H1 (cell line): ENCODE data around the gene ZBTB1. TPM values are rescaled to one million over a fixed set of nuclear protein-coding genes. Genes with fewer than 3 reads are reported as not detected.

Experiments used
- CTCF ChIA-PET: fragments of 300-600 bp; sonication (Branson Sonifier 250); formaldehyde crosslinking; loops from one replicate; lab custom pipeline; 2021; ENCODE audit not compliant: partially characterized antibody; lab: Charles Lee
- POLR2A ChIA-PET: fragments of 300-600 bp; sonication (Branson Sonifier 250); formaldehyde crosslinking; loops from one replicate; lab custom pipeline; 2021; ENCODE audit warnings: inconsistent platforms; ENCODE audit not compliant: partially characterized antibody; lab: Charles Lee
- DNase-seq, 2 experiments: peaks; one replicate each; pipeline versions ENCODE4 v3.0.0 to v3.0.0-alpha.2; 2010 to 2022; ENCODE audit warnings: low spot score in 2 of 2, low read depth in 1 of 2, mixed read lengths in 1 of 2
- FAIRE-seq: peaks from 2 replicates; lab custom pipeline; 2011; peaks lifted over from hg19 to GRCh38; lab: Jason Lieb, UNC
- H2AFZ ChIP-seq: 2 replicates; pipeline ENCODE4 v1.8.1; 2012; ENCODE audit warnings: low read length, inconsistent platforms
- H2AK5ac ChIP-seq: 2 replicates; pipeline ENCODE4 v1.6.1; 2013; ENCODE audit warnings: low read depth, low read length
- H2BK120ac ChIP-seq: replicated peaks from 2 replicates; pipeline ENCODE3; 2013; ENCODE audit warnings: low read depth, low read length, inconsistent platforms
- H2BK12ac ChIP-seq: 2 replicates; pipeline ENCODE4 v1.6.1; 2013; ENCODE audit warnings: low read depth, low read length
- H2BK15ac ChIP-seq: 2 replicates; pipeline ENCODE4 v1.6.1; 2013; ENCODE audit warnings: low read length
- H2BK20ac ChIP-seq: 2 replicates; pipeline ENCODE4 v1.6.1; 2013; ENCODE audit warnings: low read length
- H2BK5ac ChIP-seq: 2 replicates; pipeline ENCODE4 v1.6.1; 2013; ENCODE audit warnings: low read depth, low read length
- H3K14ac ChIP-seq: 2 replicates; pipeline ENCODE4 v1.6.1; 2013; ENCODE audit warnings: inconsistent platforms; ENCODE audit not compliant: insufficient read length
- H3K18ac ChIP-seq: 2 replicates; pipeline ENCODE4 v1.6.1; 2013; ENCODE audit warnings: low read length; ENCODE audit errors: extremely low read depth
- H3K23ac ChIP-seq: 2 replicates; pipeline ENCODE4 v1.6.1; 2013; ENCODE audit warnings: inconsistent platforms; ENCODE audit not compliant: insufficient read length
- H3K23me2 ChIP-seq: 2 replicates; pipeline ENCODE4 v1.6.1; 2013; ENCODE audit warnings: low read depth, low read length
- H3K27ac ChIP-seq: 2 replicates; pipeline ENCODE4 v1.6.1; 2011; ENCODE audit warnings: low read depth, low read length, inconsistent platforms
- H3K27me3 ChIP-seq, 4 experiments: replicated peaks in 1 of 4; 1 replicate in 1 of 4; 2 replicates in 3 of 4; pipeline versions ENCODE4 v1.6.1 to v1.8.1; 2011 to 2013; ENCODE audit warnings: low read length in 3 of 4, mild to moderate bottlenecking in 3 of 4, inconsistent platforms in 2 of 4, mixed read lengths in 2 of 4, moderate library complexity in 1 of 4; ENCODE audit not compliant: control insufficient read depth in 3 of 4, insufficient read depth in 3 of 4; ENCODE audit errors: extremely low read depth in 1 of 4
- H3K36me3 ChIP-seq, 4 experiments: 2 replicates each; pipeline versions ENCODE4 v1.6.1 to v1.8.1; 2011 to 2013; ENCODE audit warnings: mild to moderate bottlenecking in 4 of 4, low read length in 3 of 4, moderate library complexity in 2 of 4, control low read depth in 1 of 4, inconsistent platforms in 1 of 4; ENCODE audit not compliant: insufficient read depth in 4 of 4, control insufficient read depth in 2 of 4
- H3K4ac ChIP-seq: replicated peaks from 2 replicates; pipeline ENCODE3; 2013; ENCODE audit warnings: low read length, low read depth, mixed read lengths, inconsistent platforms; ENCODE audit not compliant: insufficient read length
- H3K4me1 ChIP-seq, 4 experiments: replicated peaks in 1 of 4; 1 replicate in 1 of 4; 2 replicates in 3 of 4; pipeline versions ENCODE4 v1.6.1 to v1.8.1; 2011 to 2013; ENCODE audit warnings: low read length in 3 of 4, inconsistent platforms in 2 of 4, mixed read lengths in 1 of 4; ENCODE audit not compliant: insufficient read depth in 4 of 4, control insufficient read depth in 3 of 4
- H3K4me2 ChIP-seq, 2 experiments: 2 replicates each; pipeline versions ENCODE4 v1.6.1 to v1.8.1; 2011 to 2013; ENCODE audit warnings: low read depth in 2 of 2, low read length in 2 of 2, control low read depth in 1 of 2, inconsistent platforms in 1 of 2, mild to moderate bottlenecking in 1 of 2; ENCODE audit not compliant: insufficient read depth in 1 of 2
- H3K4me3 ChIP-seq, 4 experiments: fragments of 200-600, 300-600 bp in 1 of 4; sonication (generic), shearing (Covaris generic), sonication (Bioruptor Twin) in 1 of 4; 2 replicates each; pipeline versions ENCODE4 v1.5.1 to v1.8.1; 2011 to 2016; ENCODE audit warnings: low read length in 4 of 4, low read depth in 3 of 4, control low read depth in 2 of 4, inconsistent platforms in 2 of 4, mild to moderate bottlenecking in 2 of 4, mixed read lengths in 1 of 4, moderate library complexity in 1 of 4; ENCODE audit not compliant: insufficient read depth in 2 of 4; ENCODE audit errors: extremely low read depth in 1 of 4
- H3K56ac ChIP-seq: replicated peaks from 2 replicates; pipeline ENCODE3; 2013; ENCODE audit warnings: low read depth, mild to moderate bottlenecking, mixed read lengths, low read length, inconsistent platforms; ENCODE audit not compliant: insufficient read length
- H3K79me1 ChIP-seq: 2 replicates; pipeline ENCODE4 v1.6.1; 2013; ENCODE audit warnings: low read depth, low read length, control low read depth
- H3K79me2 ChIP-seq, 2 experiments: 2 replicates each; pipeline versions ENCODE4 v1.6.1 to v1.8.1; 2012 to 2013; ENCODE audit warnings: low read length in 2 of 2, mild to moderate bottlenecking in 2 of 2, inconsistent platforms in 1 of 2; ENCODE audit not compliant: insufficient read depth in 2 of 2, control insufficient read depth in 1 of 2
- H3K9ac ChIP-seq, 4 experiments: replicated peaks in 1 of 4; 1 replicate in 1 of 4; 2 replicates in 3 of 4; pipeline versions ENCODE4 v1.6.1 to v1.8.1; 2011 to 2013; ENCODE audit warnings: low read depth in 3 of 4, low read length in 3 of 4, control low read depth in 2 of 4, mild to moderate bottlenecking in 2 of 4, moderate library complexity in 2 of 4, inconsistent platforms in 1 of 4; ENCODE audit errors: extremely low read depth in 1 of 4
- H3K9me3 ChIP-seq, 2 experiments: 2 replicates each; pipeline versions ENCODE4 v1.6.1 to v1.8.1; 2012 to 2013; ENCODE audit warnings: mild to moderate bottlenecking in 2 of 2, moderate library complexity in 2 of 2, control low read depth in 1 of 2, inconsistent platforms in 1 of 2, low read depth in 1 of 2, low read length in 1 of 2, mixed read lengths in 1 of 2; ENCODE audit not compliant: insufficient read depth in 2 of 2
- H4K20me1 ChIP-seq, 2 experiments: replicated peaks in 1 of 2; 2 replicates each; pipeline versions ENCODE3 to v1.8.1; 2011 to 2013; ENCODE audit warnings: inconsistent platforms in 2 of 2, low read length in 2 of 2, mild to moderate bottlenecking in 1 of 2; ENCODE audit not compliant: insufficient read depth in 2 of 2, control insufficient read depth in 1 of 2
- H4K5ac ChIP-seq: 2 replicates; pipeline ENCODE4 v1.6.1; 2013; ENCODE audit warnings: low read length, low read depth, mixed read lengths, inconsistent platforms; ENCODE audit not compliant: insufficient read length
- H4K8ac ChIP-seq: 2 replicates; pipeline ENCODE4 v1.8.0; 2013; ENCODE audit warnings: mild to moderate bottlenecking, moderate library complexity, low read length, inconsistent platforms; ENCODE audit not compliant: insufficient read depth; ENCODE audit errors: extremely low read depth
- H4K91ac ChIP-seq: replicated peaks from 2 replicates; pipeline ENCODE3; 2013; ENCODE audit warnings: low read length, mixed read lengths, inconsistent platforms; ENCODE audit not compliant: insufficient read length
- ASH2L ChIP-seq: fragments of 200-600, 300-600 bp; sonication (generic); IDR thresholded peaks from one replicate; pipeline ENCODE4 v1.7.1; 2017; ENCODE audit warnings: low read length
- EP300 ChIP-seq, 2 experiments: IDR thresholded peaks; 1 replicate in 1 of 2; 2 replicates in 1 of 2; pipeline ENCODE4 v1.6.1; 2011 to 2012; ENCODE audit warnings: low read depth in 2 of 2, low read length in 2 of 2, mild to moderate bottlenecking in 2 of 2, borderline replicate concordance in 1 of 2, inconsistent platforms in 1 of 2, moderate library complexity in 1 of 2
- JUN ChIP-seq: IDR thresholded peaks from 2 replicates; pipeline ENCODE4 v1.6.1; 2011; ENCODE audit warnings: low read depth, mild to moderate bottlenecking, improper control_type of control experiment, low read length
- POLR2A ChIP-seq, 2 experiments: IDR thresholded peaks; 1 replicate in 1 of 2; 2 replicates in 1 of 2; pipeline ENCODE4 v1.6.1; 2011; ENCODE audit warnings: low read depth in 2 of 2, low read length in 2 of 2, mild to moderate bottlenecking in 2 of 2; ENCODE audit errors: control extremely low read depth in 1 of 2
- SP4 ChIP-seq: IDR thresholded peaks from 2 replicates; pipeline ENCODE4 v1.6.1; 2012; ENCODE audit warnings: low read length, inconsistent platforms
- WGBS, 2 experiments: shearing (Covaris generic) in 1 of 2; methylation state at CpG; one replicate each; pipeline versions ENCODE4 v1.1.6 to v1.1.7; 2013 to 2015; ENCODE audit warnings: low lambda C conversion rate in 2 of 2, mixed read lengths in 2 of 2, inconsistent platforms in 1 of 2, low coverage in 1 of 2, missing lambda C conversion rate in 1 of 2; ENCODE audit not compliant: insufficient replicate concordance in 2 of 2, insufficient coverage in 1 of 2, insufficient read length in 1 of 2; ENCODE audit errors: extremely low coverage in 1 of 2, missing lambda C conversion rate in 1 of 2; 5-methylcytosine and 5-hydroxymethylcytosine counted together
- polyA plus RNA-seq, 7 experiments: library from polyadenylated mRNA; depleted of rRNA in 3 of 7; stranded (reverse) in 5 of 7; unstranded in 2 of 7; fragments of >200 nt in 5 of 7; fragments of 200-250 nt in 2 of 7; gene quantifications; 1 replicate in 5 of 7; 2 replicates in 1 of 7; 4 replicates in 1 of 7; pipeline versions ENCODE4 v1.2.1 to v1.2.3, GENCODE V29; 2011 to 2013; ENCODE audit warnings: missing spikeins in 2 of 7, mixed read lengths in 2 of 7
- total RNA-seq: library from RNA; stranded (reverse); fragmentation: NEBNext Ultra II Directional; extraction: Animal tissue kit (Norgen Biotek cat#: 25700); gene quantifications from 2 replicates; pipeline ENCODE4 v1.2.1, GENCODE V29; 2021

The ZBTB1 gene
- total and polyA plus RNA-seq, 2 of the 8 experiments (the other 6 are each of a cell fraction or from before 2014, with no cell fraction given): 13.6 to 27.5 TPM

GRCh38 chr14:64463195-64463594, 41.4 kb upstream of the ZBTB1 start:
- Histone ChIP-seq H3K27ac (no peak overlapping the region), H3K18ac (no peak overlapping the region), H4K20me1 (peaks cover 2 to 3% of the 10 kb centered on the region in 2 experiments), H3K56ac (no peak overlapping the region), H3K79me2 (no peaks in the 10 kb centered on the region), H2BK5ac (no peak overlapping the region), H2AFZ (no peak overlapping the region), H2BK120ac (no peak overlapping the region), H3K36me3 (peaks cover 2 to 19% (median 15%) of the 10 kb centered on the region in 4 experiments; a peak in 6 of 8 replicates), H4K91ac (no peak overlapping the region), H3K9ac (no peak overlapping the region), H2BK15ac (no peak overlapping the region), H3K4ac (no peak overlapping the region), H3K4me3 (no peak overlapping the region), H3K23me2 (peaks cover 13% of the 10 kb centered on the region), H3K79me1 (no peaks in the 10 kb centered on the region), H3K4me2 (no peak overlapping the region), H2BK20ac (no peak overlapping the region), H3K4me1 (peaks cover 0 to 6% (median 4%) of the 10 kb centered on the region in 4 experiments; a peak in 4 of 7 replicates), H2BK12ac (no peak overlapping the region)
- FAIRE-seq (no peak), DNase-seq (no peak)
- CTCF ChIA-PET: interaction anchor here (0.7 to 1.7 kb wide), 10 partner anchors 21 to 88 kb away, joined by 3 to 7 read pairs (median 3); no protein-coding TSS in a partner anchor
- TF ChIP-seq POLR2A (IDR thresholded peaks at IDR 0.05; ENCODE audit: control extremely low read depth in 1 of 2, low read depth in 2 of 2, low read length in 2 of 2) (no peak), EP300 (IDR thresholded peaks at IDR 0.05; ENCODE audit: borderline replicate concordance in 1 of 2, low read depth in 2 of 2, low read length in 2 of 2) (no peak), JUN (no peak), SP4 (no peak), ASH2L (no peak)
- TF ChIP-seq, all 59 proteins: peak for 0
- H4K8ac ChIP-seq: no peak overlapping the region
- 88% methylated on average over 2 of the region's 2 CpGs; no CpG with 5 or more reads in 1 of the 2 experiments for WGBS, 2 experiments
- no peaks in the 10 kb centered on the region for H3K27me3 ChIP-seq
- POLR2A ChIA-PET: interaction anchor here (0.6 to 6.1 kb wide), 7 partner anchors 9 to 75 kb away, joined by 3 to 52 read pairs (median 5); partner anchors contain the start of genes MTHFD1, ZBTB1 and ZBTB25
- no peak overlapping the region for H3K23ac ChIP-seq
- H2AK5ac ChIP-seq: no peak overlapping the region
- H4K5ac ChIP-seq: no peak overlapping the region
- H3K14ac ChIP-seq: no peak overlapping the region
- H3K9me3 ChIP-seq: no peaks in the 10 kb centered on the region
